ENCODE data around the gene NME8.

DNA sequence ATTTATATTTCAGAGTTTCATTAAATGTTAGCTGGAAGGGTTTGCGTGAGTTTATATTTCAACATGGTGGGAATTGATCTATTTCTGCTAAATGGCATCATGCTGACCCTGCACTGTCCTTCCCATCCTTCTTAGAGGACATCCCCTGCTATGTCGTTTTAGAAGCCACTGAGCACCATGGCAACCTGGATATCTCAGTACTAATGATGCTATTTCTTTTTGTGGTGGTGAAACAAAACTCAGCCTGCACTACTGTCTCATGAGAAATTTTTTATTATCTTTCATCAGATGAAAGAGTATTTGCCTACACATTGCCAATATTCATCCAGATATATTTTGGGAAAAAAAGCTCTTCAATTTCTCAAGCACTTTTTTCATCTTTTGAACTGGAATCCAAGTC lies 84.1 kb downstream of the NME8 start:
- TF ChIP-seq, protein P1, sequence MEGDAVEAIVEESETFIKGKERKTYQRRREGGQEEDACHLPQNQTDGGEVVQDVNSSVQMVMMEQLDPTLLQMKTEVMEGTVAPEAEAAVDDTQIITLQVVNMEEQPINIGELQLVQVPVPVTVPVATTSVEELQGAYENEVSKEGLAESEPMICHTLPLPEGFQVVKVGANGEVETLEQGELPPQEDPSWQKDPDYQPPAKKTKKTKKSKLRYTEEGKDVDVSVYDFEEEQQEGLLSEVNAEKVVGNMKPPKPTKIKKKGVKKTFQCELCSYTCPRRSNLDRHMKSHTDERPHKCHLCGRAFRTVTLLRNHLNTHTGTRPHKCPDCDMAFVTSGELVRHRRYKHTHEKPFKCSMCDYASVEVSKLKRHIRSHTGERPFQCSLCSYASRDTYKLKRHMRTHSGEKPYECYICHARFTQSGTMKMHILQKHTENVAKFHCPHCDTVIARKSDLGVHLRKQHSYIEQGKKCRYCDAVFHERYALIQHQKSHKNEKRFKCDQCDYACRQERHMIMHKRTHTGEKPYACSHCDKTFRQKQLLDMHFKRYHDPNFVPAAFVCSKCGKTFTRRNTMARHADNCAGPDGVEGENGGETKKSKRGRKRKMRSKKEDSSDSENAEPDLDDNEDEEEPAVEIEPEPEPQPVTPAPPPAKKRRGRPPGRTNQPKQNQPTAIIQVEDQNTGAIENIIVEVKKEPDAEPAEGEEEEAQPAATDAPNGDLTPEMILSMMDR (conservative IDR thresholded peaks at IDR 0.05; ENCODE audit: low read depth, low read length), result no peak
- no peak for TF ChIP-seq EZH2 (IDR thresholded peaks at IDR 0.05; ENCODE audit: borderline replicate concordance, low read depth, low read length, poor library complexity, severe bottlenecking)
